Measurements from ENCODE around the gene GLYR1.

GRCh38 chr16:4874666-4875065 lies 27.6 kb upstream of the GLYR1 start:
- TF ChIP-seq RNF2 (IDR thresholded peaks at IDR 0.05; ENCODE audit: borderline replicate concordance, low read depth) (no peak), CTCF (IDR thresholded peaks at IDR 0.05) (no peak), REST (IDR thresholded peaks at IDR 0.05) (no peak), EHMT2 (IDR thresholded peaks at IDR 0.05; ENCODE audit: low read depth) (no peak), ESRRA (IDR thresholded peaks at IDR 0.05; ENCODE audit: borderline replicate concordance, low read length) (no peak), JUNB (IDR thresholded peaks at IDR 0.05) (no peak), POLR2A (IDR thresholded peaks at IDR 0.05; ENCODE audit: low read length) (no peak), BHLHE40 (IDR thresholded peaks at IDR 0.05; ENCODE audit: low read depth, low read length) (no peak), SMC3 (IDR thresholded peaks at IDR 0.05) (no peak), RAD21 (conservative IDR thresholded peaks at IDR 0.05 in 1 of 2, IDR thresholded peaks at IDR 0.05 in 1 of 2) (no peak), MAX (IDR thresholded peaks at IDR 0.05) (no peak), MYC (IDR thresholded peaks at IDR 0.05; ENCODE audit: borderline replicate concordance, low read length) (no peak)
- TF ChIP-seq, protein P1, sequence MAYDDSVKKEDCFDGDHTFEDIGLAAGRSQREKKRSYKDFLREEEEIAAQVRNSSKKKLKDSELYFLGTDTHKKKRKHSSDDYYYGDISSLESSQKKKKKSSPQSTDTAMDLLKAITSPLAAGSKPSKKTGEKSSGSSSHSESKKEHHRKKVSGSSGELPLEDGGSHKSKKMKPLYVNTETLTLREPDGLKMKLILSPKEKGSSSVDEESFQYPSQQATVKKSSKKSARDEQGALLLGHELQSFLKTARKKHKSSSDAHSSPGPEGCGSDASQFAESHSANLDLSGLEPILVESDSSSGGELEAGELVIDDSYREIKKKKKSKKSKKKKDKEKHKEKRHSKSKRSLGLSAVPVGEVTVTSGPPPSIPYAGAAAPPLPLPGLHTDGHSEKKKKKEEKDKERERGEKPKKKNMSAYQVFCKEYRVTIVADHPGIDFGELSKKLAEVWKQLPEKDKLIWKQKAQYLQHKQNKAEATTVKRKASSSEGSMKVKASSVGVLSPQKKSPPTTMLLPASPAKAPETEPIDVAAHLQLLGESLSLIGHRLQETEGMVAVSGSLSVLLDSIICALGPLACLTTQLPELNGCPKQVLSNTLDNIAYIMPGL (CRISPR knock-in tag; IDR thresholded peaks at IDR 0.05; ENCODE audit: borderline replicate concordance) = no peak
- TF ChIP-seq, protein P2, sequence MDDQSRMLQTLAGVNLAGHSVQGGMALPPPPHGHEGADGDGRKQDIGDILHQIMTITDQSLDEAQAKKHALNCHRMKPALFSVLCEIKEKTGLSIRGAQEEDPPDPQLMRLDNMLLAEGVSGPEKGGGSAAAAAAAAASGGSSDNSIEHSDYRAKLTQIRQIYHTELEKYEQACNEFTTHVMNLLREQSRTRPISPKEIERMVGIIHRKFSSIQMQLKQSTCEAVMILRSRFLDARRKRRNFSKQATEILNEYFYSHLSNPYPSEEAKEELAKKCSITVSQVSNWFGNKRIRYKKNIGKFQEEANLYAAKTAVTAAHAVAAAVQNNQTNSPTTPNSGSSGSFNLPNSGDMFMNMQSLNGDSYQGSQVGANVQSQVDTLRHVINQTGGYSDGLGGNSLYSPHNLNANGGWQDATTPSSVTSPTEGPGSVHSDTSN (IDR thresholded peaks at IDR 0.05) = no peak

Data from A549 (cell line).